ENCODE results near the gene CNTNAP2. TPM values are rescaled to one million over a fixed set of nuclear protein-coding genes. Genes with fewer than 3 reads are reported as not detected.

The CNTNAP2 gene
- total RNA-seq, 2 experiments from 2014 or later, result not detected

GRCh38 chr7:148347981-148348380 is 2231.4 kb downstream of the CNTNAP2 start:
- H3K4me1 Mint-ChIP-seq (ENCODE audit: low read depth), result no peaks in the 10 kb centered on the region
- no peaks in the 10 kb centered on the region for H3K9me3 Mint-ChIP-seq
- ChIA-PET CTCF (interaction anchor here (1.1 kb wide), 1 partner anchor 8 kb away, joined by 3 read pairs; no protein-coding TSS in a partner anchor), POLR2A (no interaction called here)
- intact Hi-C loops (cut with DNase I, micrococcal nuclease), result no loop called here
- ATAC-seq (ENCODE audit: poor library complexity) (no peak), DNase-seq (no peak)
- H3K27me3 ChIP-seq (ENCODE audit: control insufficient read depth in 1 of 2, insufficient read depth in 2 of 2, low read length in 2 of 2), result peaks cover 1 to 2% of the 10 kb centered on the region in 2 experiments
- no peak overlapping the region for H3K4me3 Mint-ChIP-seq
- TF ChIP-seq, protein P1, sequence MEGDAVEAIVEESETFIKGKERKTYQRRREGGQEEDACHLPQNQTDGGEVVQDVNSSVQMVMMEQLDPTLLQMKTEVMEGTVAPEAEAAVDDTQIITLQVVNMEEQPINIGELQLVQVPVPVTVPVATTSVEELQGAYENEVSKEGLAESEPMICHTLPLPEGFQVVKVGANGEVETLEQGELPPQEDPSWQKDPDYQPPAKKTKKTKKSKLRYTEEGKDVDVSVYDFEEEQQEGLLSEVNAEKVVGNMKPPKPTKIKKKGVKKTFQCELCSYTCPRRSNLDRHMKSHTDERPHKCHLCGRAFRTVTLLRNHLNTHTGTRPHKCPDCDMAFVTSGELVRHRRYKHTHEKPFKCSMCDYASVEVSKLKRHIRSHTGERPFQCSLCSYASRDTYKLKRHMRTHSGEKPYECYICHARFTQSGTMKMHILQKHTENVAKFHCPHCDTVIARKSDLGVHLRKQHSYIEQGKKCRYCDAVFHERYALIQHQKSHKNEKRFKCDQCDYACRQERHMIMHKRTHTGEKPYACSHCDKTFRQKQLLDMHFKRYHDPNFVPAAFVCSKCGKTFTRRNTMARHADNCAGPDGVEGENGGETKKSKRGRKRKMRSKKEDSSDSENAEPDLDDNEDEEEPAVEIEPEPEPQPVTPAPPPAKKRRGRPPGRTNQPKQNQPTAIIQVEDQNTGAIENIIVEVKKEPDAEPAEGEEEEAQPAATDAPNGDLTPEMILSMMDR (IDR thresholded peaks at IDR 0.05), result no peak
- H3K27me3 Mint-ChIP-seq, result peaks cover 33% of the 10 kb centered on the region
- H3K4me3 ChIP-seq (ENCODE audit: low read length), result no peak overlapping the region
- no peaks in the 10 kb centered on the region for H3K36me3 Mint-ChIP-seq (ENCODE audit: low read depth)
- H3K9me3 ChIP-seq (ENCODE audit: control insufficient read depth in 1 of 2, insufficient read depth in 1 of 2, low read length in 2 of 2), result no peaks in the 10 kb centered on the region
- H3K4me1 ChIP-seq (ENCODE audit: insufficient read depth, low read length), result no peaks in the 10 kb centered on the region
- H3K27ac ChIP-seq (ENCODE audit: low read depth in 1 of 2, low read length in 2 of 2), result no peak overlapping the region
- no peak overlapping the region for H3K27ac Mint-ChIP-seq
- H3K36me3 ChIP-seq (ENCODE audit: insufficient read depth, low read length), result no peaks in the 10 kb centered on the region

DNA sequence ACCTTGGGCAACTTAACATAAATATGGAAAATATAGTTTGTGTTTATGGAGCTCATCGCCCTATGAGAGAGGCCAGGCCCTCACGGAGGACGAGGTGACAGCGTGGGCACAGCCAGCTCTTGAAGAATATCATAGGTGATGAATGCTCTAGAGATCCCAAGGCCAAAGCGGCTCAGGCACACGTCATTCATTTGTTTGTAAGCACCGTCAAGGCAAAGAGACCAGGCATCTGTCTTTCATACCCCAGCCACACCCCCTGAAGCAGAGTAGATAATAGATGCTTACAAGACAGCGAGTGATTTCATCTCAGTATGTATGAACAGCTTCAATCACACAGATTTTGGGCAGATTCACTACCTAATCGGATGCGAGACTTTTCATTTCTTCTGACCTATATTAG is 2231.9 kb downstream of the CNTNAP2 start:
- Mint-ChIP-seq H3K27ac (no peak overlapping the region), H3K9me3 (no peaks in the 10 kb centered on the region), H3K4me3 (no peak overlapping the region), H3K36me3 (ENCODE audit: low read depth) (no peaks in the 10 kb centered on the region), H3K27me3 (peaks cover 33% of the 10 kb centered on the region), H3K4me1 (ENCODE audit: low read depth) (no peaks in the 10 kb centered on the region)
- no peak for ATAC-seq (ENCODE audit: poor library complexity)
- POLR2A ChIA-PET, result no interaction called here
- Histone ChIP-seq H3K27me3 (ENCODE audit: control insufficient read depth in 1 of 2, insufficient read depth in 2 of 2, low read length in 2 of 2) (no peaks in the 10 kb centered on the region), H3K27ac (ENCODE audit: low read depth in 1 of 2, low read length in 2 of 2) (no peak overlapping the region), H3K36me3 (ENCODE audit: insufficient read depth, low read length) (no peaks in the 10 kb centered on the region), H3K9me3 (ENCODE audit: control insufficient read depth in 1 of 2, insufficient read depth in 1 of 2, low read length in 2 of 2) (no peaks in the 10 kb centered on the region), H3K4me1 (ENCODE audit: insufficient read depth, low read length) (no peaks in the 10 kb centered on the region), H3K4me3 (ENCODE audit: low read length) (no peak overlapping the region)
- intact Hi-C loops (cut with DNase I, micrococcal nuclease), result no loop called here
- no peak for DNase-seq
- TF ChIP-seq, protein P1 (IDR thresholded peaks at IDR 0.05), result no peak
- CTCF ChIA-PET, result no interaction called here

DNA sequence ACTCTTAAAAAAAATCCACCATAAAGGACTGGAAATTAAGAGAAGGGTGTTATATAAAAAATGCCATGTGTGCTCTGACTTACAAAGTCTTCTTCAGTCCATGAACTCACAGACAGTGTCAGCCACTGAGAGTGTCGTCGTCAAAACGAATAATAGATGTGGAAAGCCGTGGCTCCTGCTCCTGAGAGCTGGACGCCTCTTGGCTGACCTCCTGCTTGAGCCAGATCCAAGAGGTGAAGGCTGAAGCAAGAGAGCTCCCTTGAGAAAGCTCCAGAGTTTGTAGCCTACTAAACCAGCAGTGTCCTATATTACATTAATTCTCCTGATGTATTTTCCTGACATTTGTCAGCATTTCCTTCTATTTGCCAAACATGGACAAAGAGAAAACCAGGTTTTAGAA is 2239.7 kb downstream of the CNTNAP2 start:
- Histone ChIP-seq H3K27me3 (ENCODE audit: control insufficient read depth in 1 of 2, insufficient read depth in 2 of 2, low read length in 2 of 2) (peaks cover 0 to 4% of the 10 kb centered on the region in 2 experiments), H3K9me3 (ENCODE audit: control insufficient read depth in 1 of 2, insufficient read depth in 1 of 2, low read length in 2 of 2) (no peaks in the 10 kb centered on the region), H3K36me3 (ENCODE audit: insufficient read depth, low read length) (no peaks in the 10 kb centered on the region), H3K27ac (ENCODE audit: low read depth in 1 of 2, low read length in 2 of 2) (no peak overlapping the region), H3K4me3 (ENCODE audit: low read length) (no peak overlapping the region), H3K4me1 (ENCODE audit: insufficient read depth, low read length) (no peaks in the 10 kb centered on the region)
- intact Hi-C loops (cut with DNase I, micrococcal nuclease), result no loop called here
- CTCF ChIA-PET, result interaction anchor here (1.2 kb wide), 1 partner anchor 9 kb away, joined by 3 read pairs; no protein-coding TSS in a partner anchor
- H3K4me1 Mint-ChIP-seq (ENCODE audit: low read depth), result no peaks in the 10 kb centered on the region
- TF ChIP-seq, protein P1 (IDR thresholded peaks at IDR 0.05), result no peak
- no peaks in the 10 kb centered on the region for H3K36me3 Mint-ChIP-seq (ENCODE audit: low read depth)
- POLR2A ChIA-PET, result no interaction called here
- peaks cover 29% of the 10 kb centered on the region for H3K27me3 Mint-ChIP-seq
- no peak overlapping the region for H3K4me3 Mint-ChIP-seq
- no peak overlapping the region for H3K27ac Mint-ChIP-seq
- ATAC-seq (ENCODE audit: poor library complexity), result no peak
- no peak for DNase-seq
- no peaks in the 10 kb centered on the region for H3K9me3 Mint-ChIP-seq

Data from CD4-positive, alpha-beta T cell (primary cell).